ENCODE results near the gene LIN37. TPM values are rescaled to one million over a fixed set of nuclear protein-coding genes. Genes with fewer than 3 reads are reported as not detected.

LIN37 gene
- total and polyA plus RNA-seq, 2 experiments from 2014 or later = 4.3 to 6.8 TPM

DNA sequence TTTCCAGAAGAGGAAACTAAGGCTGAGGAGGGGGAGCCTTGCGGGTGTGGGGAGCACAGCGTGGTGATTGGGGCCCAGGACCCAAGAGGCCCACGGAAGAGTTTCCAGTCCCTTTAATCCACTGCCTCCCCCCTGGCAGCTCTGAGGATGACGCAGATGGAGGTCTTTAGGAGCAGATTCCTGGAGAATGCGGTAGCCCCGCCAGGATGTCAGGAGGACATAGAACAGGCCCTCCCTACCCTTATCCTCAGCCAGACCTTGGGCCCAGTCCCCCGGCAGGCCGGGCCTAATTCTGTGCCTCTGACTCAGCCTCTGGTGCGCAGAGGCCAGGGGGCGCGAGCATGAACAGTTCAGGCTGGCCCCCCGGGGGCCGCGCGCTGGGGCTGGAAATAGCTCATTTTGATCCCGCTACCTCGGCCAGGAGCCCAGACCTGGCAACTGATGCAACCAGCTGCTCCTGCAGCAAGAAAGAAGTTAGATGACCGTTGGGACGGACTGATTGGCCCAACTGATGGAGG is 8.9 kb downstream of the LIN37 start (continued):
- TF ChIP-seq, protein P1, sequence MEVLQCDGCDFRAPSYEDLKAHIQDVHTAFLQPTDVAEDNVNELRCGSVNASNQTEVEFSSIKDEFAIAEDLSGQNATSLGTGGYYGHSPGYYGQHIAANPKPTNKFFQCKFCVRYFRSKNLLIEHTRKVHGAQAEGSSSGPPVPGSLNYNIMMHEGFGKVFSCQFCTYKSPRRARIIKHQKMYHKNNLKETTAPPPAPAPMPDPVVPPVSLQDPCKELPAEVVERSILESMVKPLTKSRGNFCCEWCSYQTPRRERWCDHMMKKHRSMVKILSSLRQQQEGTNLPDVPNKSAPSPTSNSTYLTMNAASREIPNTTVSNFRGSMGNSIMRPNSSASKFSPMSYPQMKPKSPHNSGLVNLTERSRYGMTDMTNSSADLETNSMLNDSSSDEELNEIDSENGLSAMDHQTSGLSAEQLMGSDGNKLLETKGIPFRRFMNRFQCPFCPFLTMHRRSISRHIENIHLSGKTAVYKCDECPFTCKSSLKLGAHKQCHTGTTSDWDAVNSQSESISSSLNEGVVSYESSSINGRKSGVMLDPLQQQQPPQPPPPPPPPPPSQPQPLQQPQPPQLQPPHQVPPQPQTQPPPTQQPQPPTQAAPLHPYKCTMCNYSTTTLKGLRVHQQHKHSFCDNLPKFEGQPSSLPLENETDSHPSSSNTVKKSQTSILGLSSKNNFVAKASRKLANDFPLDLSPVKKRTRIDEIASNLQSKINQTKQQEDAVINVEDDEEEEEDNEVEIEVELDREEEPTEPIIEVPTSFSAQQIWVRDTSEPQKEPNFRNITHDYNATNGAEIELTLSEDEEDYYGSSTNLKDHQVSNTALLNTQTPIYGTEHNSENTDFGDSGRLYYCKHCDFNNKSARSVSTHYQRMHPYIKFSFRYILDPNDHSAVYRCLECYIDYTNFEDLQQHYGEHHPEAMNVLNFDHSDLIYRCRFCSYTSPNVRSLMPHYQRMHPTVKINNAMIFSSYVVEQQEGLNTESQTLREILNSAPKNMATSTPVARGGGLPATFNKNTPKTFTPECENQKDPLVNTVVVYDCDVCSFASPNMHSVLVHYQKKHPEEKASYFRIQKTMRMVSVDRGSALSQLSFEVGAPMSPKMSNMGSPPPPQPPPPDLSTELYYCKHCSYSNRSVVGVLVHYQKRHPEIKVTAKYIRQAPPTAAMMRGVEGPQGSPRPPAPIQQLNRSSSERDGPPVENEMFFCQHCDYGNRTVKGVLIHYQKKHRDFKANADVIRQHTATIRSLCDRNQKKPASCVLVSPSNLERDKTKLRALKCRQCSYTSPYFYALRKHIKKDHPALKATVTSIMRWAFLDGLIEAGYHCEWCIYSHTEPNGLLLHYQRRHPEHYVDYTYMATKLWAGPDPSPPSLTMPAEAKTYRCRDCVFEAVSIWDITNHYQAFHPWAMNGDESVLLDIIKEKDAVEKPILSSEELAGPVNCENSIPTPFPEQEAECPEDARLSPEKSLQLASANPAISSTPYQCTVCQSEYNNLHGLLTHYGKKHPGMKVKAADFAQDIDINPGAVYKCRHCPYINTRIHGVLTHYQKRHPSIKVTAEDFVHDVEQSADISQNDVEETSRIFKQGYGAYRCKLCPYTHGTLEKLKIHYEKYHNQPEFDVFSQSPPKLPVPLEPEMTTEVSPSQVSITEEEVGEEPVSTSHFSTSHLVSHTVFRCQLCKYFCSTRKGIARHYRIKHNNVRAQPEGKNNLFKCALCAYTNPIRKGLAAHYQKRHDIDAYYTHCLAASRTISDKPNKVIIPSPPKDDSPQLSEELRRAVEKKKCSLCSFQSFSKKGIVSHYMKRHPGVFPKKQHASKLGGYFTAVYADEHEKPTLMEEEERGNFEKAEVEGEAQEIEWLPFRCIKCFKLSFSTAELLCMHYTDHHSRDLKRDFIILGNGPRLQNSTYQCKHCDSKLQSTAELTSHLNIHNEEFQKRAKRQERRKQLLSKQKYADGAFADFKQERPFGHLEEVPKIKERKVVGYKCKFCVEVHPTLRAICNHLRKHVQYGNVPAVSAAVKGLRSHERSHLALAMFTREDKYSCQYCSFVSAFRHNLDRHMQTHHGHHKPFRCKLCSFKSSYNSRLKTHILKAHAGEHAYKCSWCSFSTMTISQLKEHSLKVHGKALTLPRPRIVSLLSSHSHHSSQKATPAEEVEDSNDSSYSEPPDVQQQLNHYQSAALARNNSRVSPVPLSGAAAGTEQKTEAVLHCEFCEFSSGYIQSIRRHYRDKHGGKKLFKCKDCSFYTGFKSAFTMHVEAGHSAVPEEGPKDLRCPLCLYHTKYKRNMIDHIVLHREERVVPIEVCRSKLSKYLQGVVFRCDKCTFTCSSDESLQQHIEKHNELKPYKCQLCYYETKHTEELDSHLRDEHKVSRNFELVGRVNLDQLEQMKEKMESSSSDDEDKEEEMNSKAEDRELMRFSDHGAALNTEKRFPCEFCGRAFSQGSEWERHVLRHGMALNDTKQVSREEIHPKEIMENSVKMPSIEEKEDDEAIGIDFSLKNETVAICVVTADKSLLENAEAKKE (CRISPR knock-in tag; IDR thresholded peaks at IDR 0.05) = no peak
- TF ChIP-seq CREB1 (CRISPR knock-in tag; IDR thresholded peaks at IDR 0.05; ENCODE audit: low read depth) = no peak

DNA sequence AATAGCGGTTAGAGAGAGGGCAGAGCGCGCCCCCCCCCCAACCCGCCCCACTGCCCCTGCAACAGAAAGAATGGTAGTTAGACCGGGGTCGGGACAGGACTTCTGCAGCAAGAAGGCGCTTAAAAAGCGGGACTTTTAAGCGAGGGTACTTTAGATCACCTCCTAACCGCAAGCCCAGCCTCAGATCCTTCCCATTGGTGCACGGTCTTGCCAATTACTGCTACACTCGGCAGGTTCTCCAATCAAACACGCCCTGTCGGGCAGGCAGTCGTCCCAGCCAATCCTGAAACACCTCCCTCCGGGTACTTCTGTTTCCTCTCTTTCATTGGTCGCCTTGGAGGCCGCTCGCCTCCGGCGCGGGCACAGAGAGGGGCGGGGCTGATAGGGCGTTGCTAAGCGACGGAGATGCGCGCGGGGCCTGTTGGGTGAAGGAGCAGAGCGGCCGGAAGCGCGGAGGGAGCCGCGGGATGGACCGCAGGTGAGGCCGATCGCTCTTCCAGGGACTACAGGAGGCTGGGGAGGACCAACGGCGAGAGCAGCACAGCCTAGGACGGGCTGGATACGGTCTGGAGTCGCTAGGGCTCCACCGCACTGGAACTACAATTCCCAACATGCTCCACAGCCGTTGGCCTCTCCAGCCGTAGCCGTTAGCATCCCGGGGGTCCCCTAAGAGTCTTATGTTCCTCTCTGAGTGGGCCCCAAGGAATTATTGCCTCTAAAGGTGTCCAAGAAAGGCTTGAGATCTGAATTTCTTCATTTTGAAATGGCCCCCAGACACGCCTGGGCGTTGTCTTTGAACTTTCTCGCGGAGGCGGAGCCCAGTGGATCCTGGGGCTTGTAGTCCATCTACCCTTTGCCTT is 9.6 kb downstream of the LIN37 start, which contains the start of gene PROSER3:
Gene PROSER3, plus strand, starts transcription at position 428 of the 860 bp plus-strand sequence. Its CDS starts 40 bp downstream, at position 468.
- peaks cover 37% of the 10 kb centered on the region for H3K27me3 Mint-ChIP-seq (ENCODE audit: insufficient read depth, low read depth, poor library complexity)
- H3K4me3 Mint-ChIP-seq = peak within 1 kb of the TSS; percentile 83
- H3K4me2 ChIP-seq = peak within 1 kb of the TSS; percentile 93
- H3K36me3 Mint-ChIP-seq (ENCODE audit: low read depth) = peaks cover 27% of the 10 kb centered on the region
- TF ChIP-seq, protein P2, sequence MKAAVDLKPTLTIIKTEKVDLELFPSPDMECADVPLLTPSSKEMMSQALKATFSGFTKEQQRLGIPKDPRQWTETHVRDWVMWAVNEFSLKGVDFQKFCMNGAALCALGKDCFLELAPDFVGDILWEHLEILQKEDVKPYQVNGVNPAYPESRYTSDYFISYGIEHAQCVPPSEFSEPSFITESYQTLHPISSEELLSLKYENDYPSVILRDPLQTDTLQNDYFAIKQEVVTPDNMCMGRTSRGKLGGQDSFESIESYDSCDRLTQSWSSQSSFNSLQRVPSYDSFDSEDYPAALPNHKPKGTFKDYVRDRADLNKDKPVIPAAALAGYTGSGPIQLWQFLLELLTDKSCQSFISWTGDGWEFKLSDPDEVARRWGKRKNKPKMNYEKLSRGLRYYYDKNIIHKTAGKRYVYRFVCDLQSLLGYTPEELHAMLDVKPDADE (IDR thresholded peaks at IDR 0.05) = peak; percentile 73
- TF ChIP-seq ZNF114 (CRISPR knock-in tag; IDR thresholded peaks at IDR 0.05) (no peak), NANOG (IDR thresholded peaks at IDR 0.05; ENCODE audit: borderline replicate concordance) (no peak), CREB1 (CRISPR knock-in tag; IDR thresholded peaks at IDR 0.05; ENCODE audit: low read depth) (peak; percentile 71), STAT1 (IDR thresholded peaks at IDR 0.05; ENCODE audit: unreplicated experiment) (no peak), POLR2AphosphoS5 (IDR thresholded peaks at IDR 0.05; ENCODE audit: low read depth) (peak; percentile 82)
- peak within 1 kb of the TSS; percentile 94 for H3K4me3 ChIP-seq
- H3K27me3 ChIP-seq (ENCODE audit: insufficient read depth) = peaks cover 28% of the 10 kb centered on the region
- peak within 1 kb of the TSS; percentile 59 for H3K27ac ChIP-seq (ENCODE audit: low read depth)
- H3K79me2 ChIP-seq (replicated peaks; ENCODE audit: insufficient read depth) = peaks cover 13% of the 10 kb centered on the region
- H3K9me2 ChIP-seq (ENCODE audit: insufficient read depth) = no peaks in the 10 kb centered on the region
- DNase-seq (ENCODE audit: low spot score) (peak; percentile 99), ATAC-seq (peak; percentile 89)
- H3K27ac Mint-ChIP-seq = peak within 1 kb of the TSS; percentile 93
- peaks cover 15% of the 10 kb centered on the region for H3K4me1 Mint-ChIP-seq
- H3F3A ChIP-seq (replicated peaks; ENCODE audit: low read depth) = peaks cover 9% of the 10 kb centered on the region; the same call in 1 of the 2 replicates
- H3K36me3 ChIP-seq (ENCODE audit: insufficient read depth) = peaks cover 6% of the 10 kb centered on the region; the same call in 1 of the 2 replicates
- H2AFZ ChIP-seq = peak within 1 kb of the TSS; percentile 92
- H4K20me1 ChIP-seq (replicated peaks; ENCODE audit: insufficient read depth) = peaks cover 3% of the 10 kb centered on the region
- no peaks in the 10 kb centered on the region; the same call in 2 of the 3 replicates for H3K9me3 Mint-ChIP-seq
- peaks cover 4% of the 10 kb centered on the region for H3K4me1 ChIP-seq (ENCODE audit: insufficient read depth)

All from GM23338 (cell line).